H9 (cell line): Measurements from ENCODE around the gene PGA3. TPM values are rescaled to one million over a fixed set of nuclear protein-coding genes. Genes with fewer than 3 reads are reported as not detected.
"Not testable (repeated sequence)": the region's sequence is repeated elsewhere in the genome, so short reads cannot be mapped to it uniquely, and the experiment has no call there.

ENCODE experiments used
- DNase-seq: peaks from one replicate; pipeline ENCODE4 v3.0.0-alpha.2; 2017
- H2AFZ ChIP-seq: one replicate; pipeline ENCODE4 v1.6.1; 2013; ENCODE audit warnings: mild to moderate bottlenecking, low read length, control low read depth, moderate library complexity
- H2AK5ac ChIP-seq: 2 replicates; pipeline ENCODE4 v1.6.1; 2013; ENCODE audit warnings: low read length, control low read depth, mixed read lengths; ENCODE audit not compliant: insufficient read length
- H2BK120ac ChIP-seq: one replicate; pipeline ENCODE4 v1.6.1; 2013; ENCODE audit warnings: low read depth, mild to moderate bottlenecking, low read length, control low read depth, inconsistent platforms; ENCODE audit not compliant: poor library complexity, severe bottlenecking
- H2BK12ac ChIP-seq: 2 replicates; pipeline ENCODE4 v1.6.1; 2013; ENCODE audit warnings: low read length, control low read depth, mixed read lengths, low read depth; ENCODE audit not compliant: insufficient read length
- H2BK15ac ChIP-seq: 2 replicates; pipeline ENCODE4 v1.6.1; 2013; ENCODE audit warnings: low read depth, low read length, control low read depth
- H2BK20ac ChIP-seq: one replicate; pipeline ENCODE4 v1.6.1; 2013; ENCODE audit warnings: low read depth, mild to moderate bottlenecking, low read length, control low read depth, inconsistent platforms; ENCODE audit not compliant: poor library complexity, severe bottlenecking
- H2BK5ac ChIP-seq: 2 replicates; pipeline ENCODE4 v1.6.1; 2013; ENCODE audit warnings: low read length, control low read depth, mixed read lengths; ENCODE audit not compliant: insufficient read length
- H3K14ac ChIP-seq: 2 replicates; pipeline ENCODE4 v1.6.1; 2013; ENCODE audit warnings: low read length, control low read depth; ENCODE audit not compliant: insufficient read depth
- H3K18ac ChIP-seq: 2 replicates; pipeline ENCODE4 v1.6.1; 2013; ENCODE audit warnings: low read depth, mild to moderate bottlenecking, mixed read lengths, low read length, control low read depth; ENCODE audit not compliant: insufficient read length
- H3K23ac ChIP-seq: 2 replicates; pipeline ENCODE4 v1.6.1; 2013; ENCODE audit warnings: low read length, control low read depth, mixed read lengths, low read depth; ENCODE audit not compliant: insufficient read length
- H3K23me2 ChIP-seq: 2 replicates; pipeline ENCODE4 v1.6.1; 2013; ENCODE audit warnings: low read depth, mild to moderate bottlenecking, mixed read lengths, low read length, control low read depth; ENCODE audit not compliant: insufficient read length, poor library complexity, severe bottlenecking
- H3K27ac ChIP-seq: 2 replicates; pipeline ENCODE4 v1.5.1; 2013; ENCODE audit warnings: low read length, control low read depth, mixed read lengths, low read depth; ENCODE audit not compliant: insufficient read length
- H3K27me3 ChIP-seq: 2 replicates; pipeline ENCODE4 v1.6.1; 2013; ENCODE audit warnings: low read length, control low read depth, inconsistent platforms; ENCODE audit not compliant: insufficient read depth
- H3K4ac ChIP-seq: 2 replicates; pipeline ENCODE4 v1.6.1; 2013; ENCODE audit warnings: low read depth, mild to moderate bottlenecking, control low read depth, inconsistent platforms, low read length, moderate library complexity
- H3K4me1 ChIP-seq: 2 replicates; pipeline ENCODE4 v1.6.1; 2013; ENCODE audit warnings: low read length, control low read depth, inconsistent platforms; ENCODE audit not compliant: insufficient read depth
- H3K4me2 ChIP-seq: 2 replicates; pipeline ENCODE4 v1.6.1; 2013; ENCODE audit warnings: low read length, control low read depth, mixed read lengths; ENCODE audit not compliant: insufficient read length, insufficient read depth
- H3K56ac ChIP-seq: 2 replicates; pipeline ENCODE4 v1.6.1; 2013; ENCODE audit warnings: low read depth, mild to moderate bottlenecking, mixed read lengths, low read length, control low read depth; ENCODE audit not compliant: insufficient read length
- H3K79me1 ChIP-seq: 2 replicates; pipeline ENCODE4 v1.6.1; 2013; ENCODE audit warnings: low read depth, mild to moderate bottlenecking, moderate library complexity, low read length, control low read depth, inconsistent platforms; ENCODE audit not compliant: insufficient read depth, poor library complexity, severe bottlenecking
- H3K79me2 ChIP-seq: 2 replicates; pipeline ENCODE4 v1.6.1; 2013; ENCODE audit warnings: low read length, control low read depth, inconsistent platforms; ENCODE audit not compliant: insufficient read depth
- H3K9ac ChIP-seq: 2 replicates; pipeline ENCODE4 v1.6.1; 2013; ENCODE audit warnings: low read length, control low read depth, mixed read lengths; ENCODE audit not compliant: insufficient read length; ENCODE audit errors: extremely low read depth
- H3K9me3 ChIP-seq: one replicate; pipeline ENCODE4 v1.6.1; 2013; ENCODE audit warnings: low read depth, low read length, inconsistent platforms; ENCODE audit not compliant: control insufficient read depth
- H3T11ph ChIP-seq: one replicate; pipeline ENCODE4 v1.6.1; 2013; ENCODE audit warnings: mild to moderate bottlenecking, low read length, control low read depth, inconsistent platforms
- H4K20me1 ChIP-seq: one replicate; pipeline ENCODE4 v1.6.1; 2013; ENCODE audit not compliant: control insufficient read depth, insufficient read length, insufficient read depth
- H4K5ac ChIP-seq: 2 replicates; pipeline ENCODE4 v1.6.1; 2013; ENCODE audit warnings: low read depth, mild to moderate bottlenecking, mixed read lengths, low read length, control low read depth; ENCODE audit not compliant: insufficient read length
- H4K8ac ChIP-seq: replicated peaks from 2 replicates; pipeline ENCODE4 v1.6.1; 2013; ENCODE audit warnings: low read length, control low read depth, mixed read lengths, low read depth; ENCODE audit not compliant: insufficient read length
- H4K91ac ChIP-seq: 2 replicates; pipeline ENCODE4 v1.6.1; 2013; ENCODE audit warnings: low read depth, mild to moderate bottlenecking, moderate library complexity, mixed read lengths, low read length, control low read depth; ENCODE audit not compliant: insufficient read length
- H3K27ac Mint-ChIP-seq, 3 experiments: 2 replicates in 2 of 3; 3 replicates in 1 of 3; pipeline ENCODE4 v1.8.0; 2020 to 2021; ENCODE audit warnings: mixed read lengths in 3 of 3, mild to moderate bottlenecking in 1 of 3, moderate library complexity in 1 of 3
- H3K27me3 Mint-ChIP-seq: 2 replicates; pipeline ENCODE4 v1.8.0; 2021; ENCODE audit warnings: low read depth, mild to moderate bottlenecking, moderate library complexity, mixed read lengths
- H3K36me3 Mint-ChIP-seq, 3 experiments: 2 replicates in 2 of 3; 3 replicates in 1 of 3; pipeline ENCODE4 v1.8.0; 2020 to 2021; ENCODE audit warnings: low read depth in 3 of 3, mixed read lengths in 3 of 3; ENCODE audit not compliant: insufficient read depth in 1 of 3
- H3K4me1 Mint-ChIP-seq, 2 experiments: 2 replicates each; pipeline ENCODE4 v1.8.0; 2020; ENCODE audit warnings: mixed read lengths in 2 of 2
- H3K4me3 Mint-ChIP-seq, 2 experiments: 2 replicates in 1 of 2; 3 replicates in 1 of 2; pipeline ENCODE4 v1.8.0; 2020 to 2021; ENCODE audit warnings: mild to moderate bottlenecking in 2 of 2, mixed read lengths in 2 of 2, moderate library complexity in 1 of 2
- H3K9me3 Mint-ChIP-seq, 2 experiments: 2 replicates in 1 of 2; 3 replicates in 1 of 2; pipeline ENCODE4 v1.8.0; 2020; ENCODE audit warnings: mild to moderate bottlenecking in 2 of 2, mixed read lengths in 2 of 2, moderate library complexity in 1 of 2
- WGBS: extraction: QIAGEN DNeasy Blood & Tissue Kit; methylation state at CpG from one replicate; pipeline ENCODE4 v1.1.7; 2013; ENCODE audit warnings: missing lambda C conversion rate, low lambda C conversion rate, mixed read lengths; ENCODE audit not compliant: insufficient read length; ENCODE audit errors: extremely low coverage; 5-methylcytosine and 5-hydroxymethylcytosine counted together
- total RNA-seq: library from RNA; stranded (reverse); gene quantifications from 2 replicates; pipeline ENCODE4 v1.2.1, GENCODE V29; 2021

Gene PGA3
- total RNA-seq, 1 experiment from 2014 or later: not detected

DNA sequence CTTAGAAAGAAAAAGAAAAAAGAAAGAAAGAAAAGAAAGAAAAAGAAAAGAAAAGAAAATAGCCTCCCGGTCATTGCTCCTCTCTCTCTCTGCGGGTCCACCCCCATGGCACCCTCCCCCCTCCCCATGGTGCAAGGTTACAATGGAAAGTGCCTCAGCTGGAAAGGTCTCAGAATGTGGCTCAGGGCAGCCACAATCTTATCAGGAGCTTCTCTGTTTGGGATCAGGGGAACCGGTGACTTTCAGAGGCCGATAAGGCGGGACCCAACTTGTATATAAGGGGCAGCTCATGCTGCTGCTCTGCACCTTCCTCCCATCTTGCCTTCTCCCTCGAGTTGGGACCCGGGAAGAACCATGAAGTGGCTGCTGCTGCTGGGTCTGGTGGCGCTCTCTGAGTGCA lies 18.7 kb downstream of the PGA3 start, which contains the start of gene PGA4:
PGA4 (plus strand) TSS at position 301 of the 400 bp plus-strand sequence; CDS start at position 355, 54 bp downstream.
- not testable (repeated sequence) for H3K27ac Mint-ChIP-seq, H3K79me1 ChIP-seq, H3K4me1 Mint-ChIP-seq, H4K20me1 ChIP-seq, H4K8ac ChIP-seq, H3K9ac ChIP-seq, H3K9me3 ChIP-seq, H2AFZ ChIP-seq, H3K23ac ChIP-seq, H2BK120ac ChIP-seq, H3K27me3 ChIP-seq, H2BK5ac ChIP-seq, H3K4me3 Mint-ChIP-seq, H3K9me3 Mint-ChIP-seq, H4K5ac ChIP-seq, H3K18ac ChIP-seq, H3K4me2 ChIP-seq, H3K27ac ChIP-seq, H3K79me2 ChIP-seq, H2AK5ac ChIP-seq, H3K4ac ChIP-seq, H3K27me3 Mint-ChIP-seq, H3K56ac ChIP-seq, H2BK20ac ChIP-seq, H3K4me1 ChIP-seq, DNase-seq, H3T11ph ChIP-seq, H4K91ac ChIP-seq, H3K36me3 Mint-ChIP-seq, H3K14ac ChIP-seq, H2BK15ac ChIP-seq, H3K23me2 ChIP-seq, H2BK12ac ChIP-seq
- WGBS: no CpG with 5 or more reads among the region's 8 CpGs

- not testable (repeated sequence) for H4K5ac ChIP-seq, H3K23me2 ChIP-seq, H3K4me3 Mint-ChIP-seq, H3K27ac Mint-ChIP-seq, H3K9me3 Mint-ChIP-seq, H3K27ac ChIP-seq, H3K27me3 ChIP-seq, H2BK120ac ChIP-seq, H3K4me1 ChIP-seq, H3K4me2 ChIP-seq, H3K9ac ChIP-seq, H3K4me1 Mint-ChIP-seq, H3K56ac ChIP-seq, H4K8ac ChIP-seq, H2BK15ac ChIP-seq, H2BK12ac ChIP-seq, H3K79me2 ChIP-seq, H3K18ac ChIP-seq, H2AFZ ChIP-seq, H3K79me1 ChIP-seq, H3K23ac ChIP-seq, H3K4ac ChIP-seq, H2BK20ac ChIP-seq, H3T11ph ChIP-seq, DNase-seq, H4K20me1 ChIP-seq, H2AK5ac ChIP-seq, H3K27me3 Mint-ChIP-seq, H4K91ac ChIP-seq, H3K9me3 ChIP-seq, H3K14ac ChIP-seq, H2BK5ac ChIP-seq, H3K36me3 Mint-ChIP-seq
- no CpG with 5 or more reads among the region's 5 CpGs for WGBS
Measured at GRCh38 chr11:61222692-61223091, 19.4 kb downstream of the PGA3 start.
